Measurements from ENCODE around the gene GRK5. TPM values are rescaled to one million over a fixed set of nuclear protein-coding genes. Genes with fewer than 3 reads are reported as not detected.

The GRK5 gene
- total RNA-seq, 2 donors from 2014 or later = 3.4 to 4.9 TPM

DNA sequence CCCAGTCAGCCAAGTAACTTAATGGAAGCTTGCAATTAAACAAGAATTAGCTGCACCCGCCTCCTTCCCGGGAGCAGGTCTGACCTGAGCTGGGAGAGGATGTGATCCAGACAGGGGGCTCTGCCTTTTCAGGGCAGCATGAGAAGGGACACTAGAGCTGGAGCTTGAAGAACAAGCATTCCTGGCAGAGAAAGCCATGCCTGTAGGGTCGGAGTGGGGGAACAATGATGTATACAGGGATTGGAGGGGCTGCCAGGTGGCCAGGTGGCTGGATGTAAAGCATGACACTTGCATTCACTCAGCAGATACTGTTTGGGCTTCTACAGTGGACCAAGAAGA, 112.5 kb downstream of the GRK5 start:
- no peaks in the 10 kb centered on the region for H3K36me3 ChIP-seq (replicated peaks in 1 of 2; ENCODE audit: insufficient read depth in 1 of 2, low read depth in 2 of 2)
- intact Hi-C loops (cut with DNase I) = no loop called here
- no peak overlapping the region for H3K27ac ChIP-seq
- no peaks in the 10 kb centered on the region for H3K9me3 ChIP-seq
- ATAC-seq (no peak), DNase-seq (no peak)
- TF ChIP-seq, protein P1, sequence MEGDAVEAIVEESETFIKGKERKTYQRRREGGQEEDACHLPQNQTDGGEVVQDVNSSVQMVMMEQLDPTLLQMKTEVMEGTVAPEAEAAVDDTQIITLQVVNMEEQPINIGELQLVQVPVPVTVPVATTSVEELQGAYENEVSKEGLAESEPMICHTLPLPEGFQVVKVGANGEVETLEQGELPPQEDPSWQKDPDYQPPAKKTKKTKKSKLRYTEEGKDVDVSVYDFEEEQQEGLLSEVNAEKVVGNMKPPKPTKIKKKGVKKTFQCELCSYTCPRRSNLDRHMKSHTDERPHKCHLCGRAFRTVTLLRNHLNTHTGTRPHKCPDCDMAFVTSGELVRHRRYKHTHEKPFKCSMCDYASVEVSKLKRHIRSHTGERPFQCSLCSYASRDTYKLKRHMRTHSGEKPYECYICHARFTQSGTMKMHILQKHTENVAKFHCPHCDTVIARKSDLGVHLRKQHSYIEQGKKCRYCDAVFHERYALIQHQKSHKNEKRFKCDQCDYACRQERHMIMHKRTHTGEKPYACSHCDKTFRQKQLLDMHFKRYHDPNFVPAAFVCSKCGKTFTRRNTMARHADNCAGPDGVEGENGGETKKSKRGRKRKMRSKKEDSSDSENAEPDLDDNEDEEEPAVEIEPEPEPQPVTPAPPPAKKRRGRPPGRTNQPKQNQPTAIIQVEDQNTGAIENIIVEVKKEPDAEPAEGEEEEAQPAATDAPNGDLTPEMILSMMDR (IDR thresholded peaks at IDR 0.05) = no peak
- no peak for TF ChIP-seq POLR2A (IDR thresholded peaks at IDR 0.05)
- H3K4me1 ChIP-seq = no peaks in the 10 kb centered on the region
- no peak overlapping the region for H3K4me3 ChIP-seq
- 91 to 100% methylated on average over 3 of the region's 3 CpGs for WGBS, 2 donors
- no peaks in the 10 kb centered on the region for H3K27me3 ChIP-seq

DNA sequence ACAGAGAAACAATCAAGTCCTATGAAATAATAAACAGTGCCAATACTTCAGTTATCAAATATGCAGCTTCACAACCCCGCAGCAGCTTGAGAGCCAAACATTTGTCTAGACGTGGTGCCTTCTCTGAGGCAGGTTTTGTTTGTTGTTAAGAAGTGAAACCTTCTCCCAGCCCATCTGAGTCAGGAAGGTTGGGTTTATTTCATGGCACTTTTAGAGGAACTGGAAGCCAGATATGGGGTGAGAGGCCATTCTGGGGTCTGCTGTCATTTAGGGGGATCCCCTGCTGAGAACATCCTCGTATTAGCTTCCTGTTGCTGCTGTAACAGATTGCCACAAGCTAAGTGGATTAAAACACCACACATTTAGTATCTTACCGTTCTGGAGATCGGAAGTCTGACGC, 113.6 kb downstream of the GRK5 start:
- 70 to 75% methylated on average over 6 of the region's 6 CpGs for WGBS, 2 donors
- H3K27ac ChIP-seq = no peak overlapping the region
- no peaks in the 10 kb centered on the region for H3K27me3 ChIP-seq
- ATAC-seq = no peak
- no peaks in the 10 kb centered on the region for H3K9me3 ChIP-seq
- no peak overlapping the region for H3K4me3 ChIP-seq
- no peaks in the 10 kb centered on the region for H3K36me3 ChIP-seq (replicated peaks in 1 of 2; ENCODE audit: insufficient read depth in 1 of 2, low read depth in 2 of 2)
- no peaks in the 10 kb centered on the region for H3K4me1 ChIP-seq
- TF ChIP-seq POLR2A (IDR thresholded peaks at IDR 0.05) = no peak
- TF ChIP-seq, protein P1 (IDR thresholded peaks at IDR 0.05) = no peak
- intact Hi-C loops (cut with DNase I) = no loop called here
- DNase-seq = no peak

DNA sequence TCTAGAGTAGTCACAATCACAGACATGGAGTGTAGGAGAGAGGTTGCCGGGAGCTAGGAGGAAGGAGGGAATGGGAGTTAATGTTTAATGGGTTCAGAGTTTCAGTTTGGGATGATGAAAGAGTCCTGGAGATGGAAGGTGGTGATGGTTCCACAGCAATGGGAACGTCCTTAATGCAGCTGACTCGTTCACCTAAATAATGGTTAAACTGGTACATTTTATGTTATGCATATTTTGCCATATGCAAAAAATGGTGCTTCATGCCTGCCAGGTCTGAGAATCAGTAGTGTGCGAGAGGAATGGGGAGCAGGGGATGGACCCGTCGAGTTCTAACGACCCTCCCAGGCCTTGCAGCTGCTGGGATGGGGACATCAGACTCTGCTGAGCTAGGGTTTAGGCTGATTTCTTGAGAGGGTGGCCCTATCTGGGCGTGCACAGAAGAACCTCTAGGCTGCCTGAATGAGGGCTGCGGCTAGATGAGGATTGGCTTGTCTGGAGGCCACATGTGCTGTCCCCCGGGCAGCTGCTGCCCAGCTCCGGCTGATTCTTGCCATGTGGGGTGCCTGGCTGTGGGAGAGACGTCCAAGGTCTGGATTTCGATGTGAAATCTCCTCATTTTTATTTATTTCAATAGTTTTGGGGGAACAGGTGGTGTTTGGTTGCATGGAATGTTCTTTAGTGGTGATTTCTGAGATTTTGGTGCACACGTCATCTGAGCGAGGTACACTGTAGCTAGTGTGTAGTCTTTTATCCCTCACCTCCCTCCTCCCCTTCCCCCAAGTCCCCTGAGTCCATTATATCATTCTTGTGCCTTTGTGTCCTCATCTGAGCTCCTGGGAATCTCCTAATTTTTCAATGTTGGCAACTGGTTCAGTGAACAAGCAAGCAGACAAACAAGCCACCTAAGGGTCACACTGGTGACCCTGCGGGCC, 116.0 kb downstream of the GRK5 start:
- ATAC-seq (no peak), DNase-seq (no peak)
- H3K27me3 ChIP-seq = no peaks in the 10 kb centered on the region
- no peak overlapping the region for H3K4me3 ChIP-seq
- WGBS, 2 donors = 68 to 74% methylated on average over 15 to 16 of the region's 16 CpGs
- TF ChIP-seq, protein P1 (IDR thresholded peaks at IDR 0.05) = no peak
- TF ChIP-seq POLR2A (IDR thresholded peaks at IDR 0.05) = no peak
- H3K36me3 ChIP-seq (replicated peaks in 1 of 2; ENCODE audit: insufficient read depth in 1 of 2, low read depth in 2 of 2) = no peaks in the 10 kb centered on the region
- intact Hi-C loops (cut with DNase I) = no loop called here
- no peaks in the 10 kb centered on the region for H3K4me1 ChIP-seq
- no peaks in the 10 kb centered on the region for H3K9me3 ChIP-seq
- no peak overlapping the region for H3K27ac ChIP-seq

DNA sequence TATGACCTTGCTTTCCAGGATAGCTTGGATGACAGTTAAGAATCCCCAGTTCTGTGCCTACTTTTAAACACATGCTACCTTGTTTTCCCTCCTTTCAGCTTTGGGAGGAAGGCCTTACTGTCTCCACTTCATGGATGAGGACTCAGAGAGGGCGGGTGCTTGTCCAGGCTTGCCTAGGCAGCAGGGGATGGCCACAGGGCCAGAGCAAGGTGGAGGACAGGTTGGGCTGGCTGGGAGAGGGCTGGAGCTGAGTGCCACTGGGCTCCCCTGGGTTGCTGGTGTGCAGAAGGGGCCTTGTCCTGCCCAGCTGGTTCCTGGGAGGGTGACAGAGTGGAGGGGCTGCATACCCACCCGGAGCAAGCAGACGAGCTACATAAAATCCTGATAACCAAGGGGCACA, 117.8 kb downstream of the GRK5 start:
- no peaks in the 10 kb centered on the region for H3K36me3 ChIP-seq (replicated peaks in 1 of 2; ENCODE audit: insufficient read depth in 1 of 2, low read depth in 2 of 2)
- H3K27me3 ChIP-seq = no peaks in the 10 kb centered on the region
- no peak for DNase-seq
- no peak for ATAC-seq
- TF ChIP-seq, protein P1 (IDR thresholded peaks at IDR 0.05) = no peak
- TF ChIP-seq POLR2A (IDR thresholded peaks at IDR 0.05) = no peak
- no peaks in the 10 kb centered on the region for H3K9me3 ChIP-seq
- no peaks in the 10 kb centered on the region for H3K4me1 ChIP-seq
- 83 to 94% methylated on average over 3 of the region's 3 CpGs for WGBS, 2 donors
- H3K4me3 ChIP-seq = no peak overlapping the region
- intact Hi-C loops (cut with DNase I) = no loop called here
- H3K27ac ChIP-seq = no peak overlapping the region

DNA sequence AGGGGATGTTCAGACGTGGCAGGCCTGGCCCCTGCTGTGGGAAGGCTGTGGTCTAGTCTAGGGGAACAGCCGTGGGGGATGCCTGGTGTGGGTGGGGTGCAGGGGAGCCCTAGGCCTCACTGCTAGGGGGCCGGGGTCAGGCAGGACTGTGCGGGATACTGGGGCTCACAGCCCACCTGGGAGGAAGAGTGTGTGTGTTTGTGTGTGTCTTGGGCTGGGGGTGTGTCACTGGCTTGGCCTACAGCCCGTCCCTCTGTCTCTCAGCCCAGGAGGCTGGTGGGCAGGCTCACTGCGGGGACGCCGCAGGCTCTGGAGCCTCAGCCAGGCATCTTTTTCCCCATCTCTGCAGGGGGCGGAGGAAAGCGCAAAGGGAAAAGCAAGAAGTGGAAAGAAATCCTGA, 118.8 kb downstream of the GRK5 start:
- DNase-seq (no peak), ATAC-seq (no peak)
- Histone ChIP-seq H3K4me1 (no peaks in the 10 kb centered on the region), H3K27ac (no peak overlapping the region), H3K9me3 (no peaks in the 10 kb centered on the region), H3K4me3 (no peak overlapping the region), H3K36me3 (replicated peaks in 1 of 2; ENCODE audit: insufficient read depth in 1 of 2, low read depth in 2 of 2) (no peaks in the 10 kb centered on the region), H3K27me3 (no peaks in the 10 kb centered on the region)
- intact Hi-C loops (cut with DNase I) = no loop called here
- no peak for TF ChIP-seq POLR2A (IDR thresholded peaks at IDR 0.05)
- TF ChIP-seq, protein P1 (IDR thresholded peaks at IDR 0.05) = no peak
- WGBS, 2 donors = 86 to 98% methylated on average over 6 to 10 of the region's 10 CpGs
